ENCODE measurements around the gene GCN1. TPM values are rescaled to one million over a fixed set of nuclear protein-coding genes. Genes with fewer than 3 reads are reported as not detected.
A peak's percentile ranks its signal among the peaks of the same experiment; 100 is the strongest.

The GCN1 gene
- total and polyA plus RNA-seq, 5 experiments from 2014 or later = 14.9 to 133 (median 28.3) TPM

- Mint-ChIP-seq H3K4me3 (no peak overlapping the region), H3K27ac (no peak overlapping the region), H3K27me3 (no peaks in the 10 kb centered on the region), H3K9me3 (no peaks in the 10 kb centered on the region), H3K36me3 (peaks cover 0 to 87% (median 11%) of the 10 kb centered on the region in 3 donors), H3K4me1 (no peaks in the 10 kb centered on the region)
- POLR2A ChIA-PET = interaction anchor here (0.6 kb wide), 1 partner anchor 27 kb away, joined by 3 read pairs; no protein-coding TSS in a partner anchor
- DNase-seq (no peak), ATAC-seq (no peak)
These were observed 30.2 kb downstream of the GCN1 start for GRCh38 chr12:120164293-120164692.

- H3K4me3 Mint-ChIP-seq = no peak overlapping the region
- ATAC-seq (no peak), DNase-seq (no peak)
- H3K27ac Mint-ChIP-seq = no peak overlapping the region
- POLR2A ChIA-PET = no interaction called here
- H3K36me3 Mint-ChIP-seq = peaks cover 0 to 87% (median 16%) of the 10 kb centered on the region in 3 donors
- H3K27me3 Mint-ChIP-seq = no peaks in the 10 kb centered on the region
- H3K4me1 Mint-ChIP-seq = no peaks in the 10 kb centered on the region
- no peaks in the 10 kb centered on the region for H3K9me3 Mint-ChIP-seq
These were observed 31.8 kb downstream of the GCN1 start for GRCh38 chr12:120162763-120163162.

GRCh38 chr12:120161852-120162251 is 32.7 kb downstream of the GCN1 start:
- DNase-seq (no peak), ATAC-seq (no peak)
- Mint-ChIP-seq H3K4me3 (no peak overlapping the region), H3K27ac (peak overlapping the region in 1 of 10 donors; percentile 43), H3K4me1 (no peaks in the 10 kb centered on the region), H3K27me3 (no peaks in the 10 kb centered on the region), H3K36me3 (peaks cover 0 to 88% (median 21%) of the 10 kb centered on the region in 3 donors), H3K9me3 (no peaks in the 10 kb centered on the region)
- POLR2A ChIA-PET = no interaction called here

- no peak overlapping the region for H3K4me3 Mint-ChIP-seq
- no peak for DNase-seq
- ATAC-seq = no peak
- H3K27ac Mint-ChIP-seq = peak overlapping the region in 1 of 10 donors; percentile 82
- H3K27me3 Mint-ChIP-seq = no peaks in the 10 kb centered on the region
- H3K9me3 Mint-ChIP-seq = no peaks in the 10 kb centered on the region
- H3K36me3 Mint-ChIP-seq = peaks cover 0 to 94% (median 29%) of the 10 kb centered on the region in 3 donors
- H3K4me1 Mint-ChIP-seq = no peaks in the 10 kb centered on the region
- POLR2A ChIA-PET = no interaction called here
These were observed 34.8 kb downstream of the GCN1 start for GRCh38 chr12:120159509-120160237.

- H3K4me3 Mint-ChIP-seq = no peak overlapping the region
- H3K27me3 Mint-ChIP-seq = no peaks in the 10 kb centered on the region
- peaks cover 0 to 95% (median 35%) of the 10 kb centered on the region in 3 donors for H3K36me3 Mint-ChIP-seq
- no peaks in the 10 kb centered on the region for H3K4me1 Mint-ChIP-seq
- H3K27ac Mint-ChIP-seq = no peak overlapping the region
- ATAC-seq (no peak), DNase-seq (no peak)
- H3K9me3 Mint-ChIP-seq = no peaks in the 10 kb centered on the region
- POLR2A ChIA-PET = no interaction called here
These were observed 36.2 kb downstream of the GCN1 start for GRCh38 chr12:120158351-120158750.

- no peak for ATAC-seq
- Mint-ChIP-seq H3K36me3 (peaks cover 0 to 94% (median 35%) of the 10 kb centered on the region in 3 donors), H3K9me3 (no peaks in the 10 kb centered on the region), H3K4me3 (no peak overlapping the region), H3K27me3 (no peaks in the 10 kb centered on the region), H3K27ac (no peak overlapping the region), H3K4me1 (no peaks in the 10 kb centered on the region)
- POLR2A ChIA-PET = no interaction called here
- no peak for DNase-seq
These were observed 36.8 kb downstream of the GCN1 start for GRCh38 chr12:120157678-120158077.

- no peaks in the 10 kb centered on the region for H3K4me1 Mint-ChIP-seq
- POLR2A ChIA-PET = no interaction called here
- H3K27ac Mint-ChIP-seq = peak overlapping the region in 1 of 10 donors; percentile 21
- no peak overlapping the region for H3K4me3 Mint-ChIP-seq
- H3K36me3 Mint-ChIP-seq = peaks cover 0 to 91% (median 32%) of the 10 kb centered on the region in 3 donors
- ATAC-seq (no peak), DNase-seq (no peak)
- no peaks in the 10 kb centered on the region for H3K9me3 Mint-ChIP-seq
- H3K27me3 Mint-ChIP-seq = no peaks in the 10 kb centered on the region
These were observed 37.9 kb downstream of the GCN1 start for GRCh38 chr12:120156315-120157259.

GRCh38 chr12:120155072-120155471 is 39.4 kb downstream of the GCN1 start:
- Mint-ChIP-seq H3K9me3 (no peaks in the 10 kb centered on the region), H3K4me3 (no peak overlapping the region), H3K36me3 (peaks cover 0 to 91% (median 27%) of the 10 kb centered on the region in 3 donors), H3K27me3 (no peaks in the 10 kb centered on the region), H3K27ac (no peak overlapping the region), H3K4me1 (no peaks in the 10 kb centered on the region)
- POLR2A ChIA-PET = no interaction called here
- DNase-seq (no peak), ATAC-seq (no peak)

GRCh38 chr12:120150919-120151525 is 43.5 kb downstream of the GCN1 start:
- H3K4me3 Mint-ChIP-seq = no peak overlapping the region
- H3K4me1 Mint-ChIP-seq = no peaks in the 10 kb centered on the region
- ATAC-seq (no peak), DNase-seq (no peak)
- peaks cover 0 to 89% (median 16%) of the 10 kb centered on the region in 3 donors for H3K36me3 Mint-ChIP-seq
- no peaks in the 10 kb centered on the region for H3K9me3 Mint-ChIP-seq
- H3K27ac Mint-ChIP-seq = no peak overlapping the region
- POLR2A ChIA-PET = no interaction called here
- no peaks in the 10 kb centered on the region for H3K27me3 Mint-ChIP-seq

GRCh38 chr12:120148011-120148410 is 46.5 kb downstream of the GCN1 start:
- no peak for ATAC-seq
- H3K36me3 Mint-ChIP-seq = peaks cover 0 to 82% (median 10%) of the 10 kb centered on the region in 3 donors
- no peaks in the 10 kb centered on the region for H3K9me3 Mint-ChIP-seq
- peak overlapping the region in 2 of 10 donors; percentile 65 to 72 for H3K27ac Mint-ChIP-seq
- DNase-seq = no peak
- no peak overlapping the region for H3K4me3 Mint-ChIP-seq
- POLR2A ChIA-PET = interaction anchor here (0.5 to 0.6 kb wide), 2 partner anchors 9 to 26 kb away, joined by 3 to 4 read pairs; no protein-coding TSS in a partner anchor
- no peaks in the 10 kb centered on the region for H3K27me3 Mint-ChIP-seq
- H3K4me1 Mint-ChIP-seq = no peaks in the 10 kb centered on the region

GRCh38 chr12:120145164-120145563 is 49.4 kb downstream of the GCN1 start:
- no peak for ATAC-seq
- POLR2A ChIA-PET = no interaction called here
- Mint-ChIP-seq H3K36me3 (peaks cover 5 to 86% (median 24%) of the 10 kb centered on the region in 3 donors), H3K27ac (no peak overlapping the region), H3K4me3 (no peak overlapping the region), H3K9me3 (no peaks in the 10 kb centered on the region), H3K27me3 (no peaks in the 10 kb centered on the region), H3K4me1 (no peaks in the 10 kb centered on the region)
- no peak for DNase-seq

GRCh38 chr12:120144215-120144614 is 50.3 kb downstream of the GCN1 start:
- POLR2A ChIA-PET = no interaction called here
- no peak for ATAC-seq
- H3K27me3 Mint-ChIP-seq = no peaks in the 10 kb centered on the region
- peaks cover 0 to 3% (median 0%) of the 10 kb centered on the region in 4 donors for H3K4me1 Mint-ChIP-seq
- no peaks in the 10 kb centered on the region for H3K9me3 Mint-ChIP-seq
- DNase-seq = no peak
- peaks cover 9 to 86% (median 28%) of the 10 kb centered on the region in 3 donors for H3K36me3 Mint-ChIP-seq
- no peak overlapping the region for H3K27ac Mint-ChIP-seq
- no peak overlapping the region for H3K4me3 Mint-ChIP-seq
